Measurements from ENCODE around the gene MAN1A2.
"Not testable (repeated sequence)": the region's sequence is repeated elsewhere in the genome, so short reads cannot be mapped to it uniquely, and the experiment has no call there.

MAN1A2 gene

GRCh38 chr1:117403597-117403996 lies 36.3 kb downstream of the MAN1A2 start:
- no peak for DNase-seq

GRCh38 chr1:117405042-117405441 lies 37.8 kb downstream of the MAN1A2 start:
- no peak for DNase-seq

- no peak for DNase-seq
Observed at GRCh38 chr1:117412472-117412871, 45.2 kb downstream of the MAN1A2 start.

GRCh38 chr1:117413412-117413811 lies 46.2 kb downstream of the MAN1A2 start:
- no peak for DNase-seq

GRCh38 chr1:117414943-117415342 lies 47.7 kb downstream of the MAN1A2 start:
- no peak for DNase-seq

- no peak for DNase-seq
Observed at GRCh38 chr1:117416004-117416403, 48.8 kb downstream of the MAN1A2 start.

GRCh38 chr1:117416546-117417125 lies 49.4 kb downstream of the MAN1A2 start:
- no peak for DNase-seq

GRCh38 chr1:117425050-117425734 lies 57.9 kb downstream of the MAN1A2 start:
- no peak for DNase-seq

GRCh38 chr1:117427297-117427696 lies 60.0 kb downstream of the MAN1A2 start:
- no peak for DNase-seq

GRCh38 chr1:117433943-117434342 lies 66.7 kb downstream of the MAN1A2 start:
- no peak for DNase-seq

- no peak for DNase-seq
Observed at GRCh38 chr1:117436513-117436912, 69.3 kb downstream of the MAN1A2 start.

- DNase-seq = no peak
Observed at GRCh38 chr1:117447661-117448060, 80.4 kb downstream of the MAN1A2 start.

GRCh38 chr1:117452216-117452615 lies 85.0 kb downstream of the MAN1A2 start:
- no peak for DNase-seq

GRCh38 chr1:117453958-117454357 lies 86.7 kb downstream of the MAN1A2 start:
- no peak for DNase-seq

GRCh38 chr1:117458410-117458809 lies 91.2 kb downstream of the MAN1A2 start:
- not testable (repeated sequence) for DNase-seq

- no peak for DNase-seq
Observed at GRCh38 chr1:117466761-117467160, 99.5 kb downstream of the MAN1A2 start.

- DNase-seq = no peak
Observed at GRCh38 chr1:117467336-117467735, 100.1 kb downstream of the MAN1A2 start.

GRCh38 chr1:117473063-117473462 lies 105.8 kb downstream of the MAN1A2 start:
- DNase-seq = no peak

GRCh38 chr1:117475495-117475894 lies 108.2 kb downstream of the MAN1A2 start:
- not testable (repeated sequence) for DNase-seq

GRCh38 chr1:117479086-117479485 lies 111.8 kb downstream of the MAN1A2 start:
- no peak for DNase-seq

- DNase-seq = no peak
Observed at GRCh38 chr1:117481410-117481809, 114.2 kb downstream of the MAN1A2 start.

- DNase-seq = no peak
Observed at GRCh38 chr1:117493906-117494305, 126.7 kb downstream of the MAN1A2 start.

GRCh38 chr1:117495068-117495467 lies 127.8 kb downstream of the MAN1A2 start:
- DNase-seq = no peak

GRCh38 chr1:117499071-117499470 lies 131.8 kb downstream of the MAN1A2 start:
- no peak for DNase-seq

- no peak for DNase-seq
Observed at GRCh38 chr1:117500584-117500983, 133.3 kb downstream of the MAN1A2 start.

Data from NK-92 treated with Interleukin-12 subunit alpha and Interleukin-12 subunit beta, amount 100 ng/mL, for 24 hours (cell line).